BLaER1 treated with 17β-estradiol and CSF1 and Interleukin-3, amounts not matched to agents 10 nM and 100 nM (cell line): ENCODE data around the gene GALNT5.

Experiments
- H3K27ac ChIP-seq, 11 experiments: shearing (Covaris generic); formaldehyde crosslinking; 2 replicates each; pipeline ENCODE4 v1.8.1; 2022
- H3K27me3 ChIP-seq, 11 experiments: shearing (Covaris generic); formaldehyde crosslinking; 2 replicates each; pipeline ENCODE4 v1.8.1; 2022
- H3K36me3 ChIP-seq, 11 experiments: shearing (Covaris generic); formaldehyde crosslinking; 2 replicates each; pipeline ENCODE4 v1.8.1; 2022
- H3K4me1 ChIP-seq, 10 experiments: shearing (Covaris generic); formaldehyde crosslinking; 2 replicates each; pipeline ENCODE4 v1.8.1; 2022
- H3K4me2 ChIP-seq, 11 experiments: shearing (Covaris generic); formaldehyde crosslinking; 2 replicates each; pipeline ENCODE4 v1.8.1; 2022
- H3K4me3 ChIP-seq, 10 experiments: shearing (Covaris generic); formaldehyde crosslinking; 2 replicates each; pipeline ENCODE4 v1.8.1; 2022
- H3K9ac ChIP-seq, 11 experiments: shearing (Covaris generic); formaldehyde crosslinking; 2 replicates each; pipeline ENCODE4 v1.8.1; 2022
- H3K9me3 ChIP-seq, 11 experiments: shearing (Covaris generic); formaldehyde crosslinking; replicated peaks in 1 of 11; 2 replicates each; pipeline ENCODE4 v1.8.1; 2022
- H4K20me1 ChIP-seq, 11 experiments: shearing (Covaris generic); formaldehyde crosslinking; 2 replicates each; pipeline ENCODE4 v1.8.1; 2022
- Cebpa-rat ChIP-seq, 11 experiments: shearing (Covaris generic); IDR thresholded peaks; 2 replicates each; pipeline ENCODE4 v1.8.1; 2022

Gene GALNT5

DNA sequence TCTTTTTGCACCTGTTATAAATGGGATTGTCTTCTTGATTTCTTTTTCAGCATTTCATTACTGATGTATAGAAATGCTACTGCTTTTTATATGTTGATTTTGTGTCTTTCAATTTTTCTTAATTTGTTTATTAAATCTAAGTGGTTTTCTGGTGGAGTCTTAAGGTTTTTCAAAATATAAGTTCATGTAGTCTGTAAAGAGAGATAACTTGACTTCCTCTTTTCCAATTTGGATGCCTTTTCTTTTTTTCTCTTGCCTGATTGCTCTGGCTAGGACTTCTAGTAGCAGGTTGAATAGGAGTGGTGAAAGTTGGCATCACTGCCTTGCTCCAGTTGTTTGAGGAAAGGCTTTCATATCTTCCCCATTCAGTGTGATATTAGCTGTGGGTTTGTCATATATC lies 28.6 kb upstream of the GALNT5 start:
- Histone ChIP-seq H3K4me2 (no peak overlapping the region), H3K9me3 (no peaks in the 10 kb centered on the region), H3K4me3 (no peak overlapping the region), H3K4me1 (no peaks in the 10 kb centered on the region), H3K27ac (no peak overlapping the region), H4K20me1 (no peaks in the 10 kb centered on the region), H3K27me3 (no peaks in the 10 kb centered on the region), H3K9ac (no peak overlapping the region), H3K36me3 (no peaks in the 10 kb centered on the region)
- TF ChIP-seq Cebpa-rat (IDR thresholded peaks at IDR 0.05) = no peak

DNA sequence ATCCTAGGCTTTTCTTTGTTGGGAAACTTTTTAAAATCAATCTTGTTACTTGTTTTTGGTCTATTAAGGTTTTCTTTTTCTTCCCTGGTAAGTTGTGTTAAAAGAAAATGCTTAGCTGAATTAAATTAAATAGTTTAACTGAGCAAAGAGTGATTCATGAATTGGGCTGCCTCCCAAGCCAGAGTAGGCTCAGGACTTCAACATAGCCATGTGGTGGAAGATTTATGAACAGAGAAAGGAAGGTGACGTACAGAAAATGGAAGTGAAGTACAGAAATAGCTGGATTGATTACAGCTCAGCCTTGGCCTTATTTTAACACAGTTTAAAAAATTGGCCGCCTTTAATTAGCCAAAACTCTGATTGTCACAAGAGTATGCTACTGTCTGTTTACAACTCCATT lies 27.9 kb upstream of the GALNT5 start:
- Histone ChIP-seq H4K20me1 (no peaks in the 10 kb centered on the region), H3K27me3 (no peaks in the 10 kb centered on the region), H3K4me1 (no peaks in the 10 kb centered on the region), H3K4me3 (no peak overlapping the region), H3K27ac (no peak overlapping the region), H3K9me3 (no peaks in the 10 kb centered on the region), H3K4me2 (no peak overlapping the region), H3K36me3 (no peaks in the 10 kb centered on the region), H3K9ac (no peak overlapping the region)
- TF ChIP-seq Cebpa-rat (IDR thresholded peaks at IDR 0.05) = no peak

DNA sequence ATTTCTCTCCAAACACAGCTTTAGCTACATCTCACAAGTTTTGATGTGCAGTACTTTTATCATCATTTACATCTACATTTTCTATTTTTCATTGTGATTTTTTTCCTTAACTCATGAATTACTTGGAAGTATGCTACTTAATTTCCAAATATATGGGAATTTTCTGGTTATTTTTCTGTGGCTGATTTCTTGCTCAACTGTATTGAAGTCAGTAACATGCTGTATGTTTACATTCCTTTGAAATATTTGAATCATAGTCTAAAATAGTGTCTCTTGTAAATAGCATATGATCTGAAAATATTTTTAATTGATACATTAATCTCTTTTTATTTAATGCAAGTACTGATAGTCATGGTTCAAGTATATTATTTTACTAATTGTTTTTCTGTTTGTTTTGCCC lies 26.0 kb upstream of the GALNT5 start:
- no peak overlapping the region for H3K9ac ChIP-seq
- H3K9me3 ChIP-seq = no peaks in the 10 kb centered on the region
- H3K4me1 ChIP-seq = no peaks in the 10 kb centered on the region
- H3K27me3 ChIP-seq = no peaks in the 10 kb centered on the region
- H4K20me1 ChIP-seq = no peaks in the 10 kb centered on the region
- no peak for TF ChIP-seq Cebpa-rat (IDR thresholded peaks at IDR 0.05)
- no peak overlapping the region for H3K4me2 ChIP-seq
- H3K27ac ChIP-seq = no peak overlapping the region
- H3K36me3 ChIP-seq = no peaks in the 10 kb centered on the region
- no peak overlapping the region for H3K4me3 ChIP-seq

DNA sequence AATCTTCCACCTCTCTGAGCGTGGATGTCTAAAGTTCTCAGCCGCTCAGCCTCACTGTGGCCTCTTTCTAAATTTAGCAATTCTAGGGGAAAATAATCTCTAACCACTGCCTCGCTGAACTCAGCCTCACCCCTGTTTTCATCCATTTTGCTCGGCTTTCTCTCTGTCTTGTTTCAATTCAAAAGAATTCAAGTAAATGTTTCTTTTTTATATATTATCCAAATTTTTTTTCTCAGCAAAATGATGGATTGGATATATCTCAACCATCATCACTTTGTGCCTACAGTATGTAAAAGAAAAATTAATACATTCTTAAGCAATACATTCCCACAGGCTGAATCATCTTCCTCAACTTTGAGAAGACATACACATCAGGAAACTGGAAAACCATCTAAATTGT lies 24.0 kb upstream of the GALNT5 start:
- no peak overlapping the region for H3K4me2 ChIP-seq
- no peaks in the 10 kb centered on the region for H3K36me3 ChIP-seq
- H3K27ac ChIP-seq = no peak overlapping the region
- no peak overlapping the region for H3K9ac ChIP-seq
- no peak overlapping the region for H3K4me3 ChIP-seq
- no peaks in the 10 kb centered on the region for H3K27me3 ChIP-seq
- no peaks in the 10 kb centered on the region for H3K4me1 ChIP-seq
- no peaks in the 10 kb centered on the region for H4K20me1 ChIP-seq
- H3K9me3 ChIP-seq = no peaks in the 10 kb centered on the region
- TF ChIP-seq Cebpa-rat (IDR thresholded peaks at IDR 0.05) = no peak

GRCh38 chr2:157236404-157236803 lies 21.1 kb upstream of the GALNT5 start:
- Histone ChIP-seq H3K27me3 (no peaks in the 10 kb centered on the region), H3K9ac (no peak overlapping the region), H4K20me1 (no peaks in the 10 kb centered on the region), H3K27ac (no peak overlapping the region), H3K9me3 (no peaks in the 10 kb centered on the region), H3K4me1 (no peaks in the 10 kb centered on the region), H3K4me3 (no peak overlapping the region), H3K4me2 (no peak overlapping the region), H3K36me3 (no peaks in the 10 kb centered on the region)
- TF ChIP-seq Cebpa-rat (IDR thresholded peaks at IDR 0.05) = peak in 1 of 11 experiments; percentile 28; a peak in 1 of 22 replicates

DNA sequence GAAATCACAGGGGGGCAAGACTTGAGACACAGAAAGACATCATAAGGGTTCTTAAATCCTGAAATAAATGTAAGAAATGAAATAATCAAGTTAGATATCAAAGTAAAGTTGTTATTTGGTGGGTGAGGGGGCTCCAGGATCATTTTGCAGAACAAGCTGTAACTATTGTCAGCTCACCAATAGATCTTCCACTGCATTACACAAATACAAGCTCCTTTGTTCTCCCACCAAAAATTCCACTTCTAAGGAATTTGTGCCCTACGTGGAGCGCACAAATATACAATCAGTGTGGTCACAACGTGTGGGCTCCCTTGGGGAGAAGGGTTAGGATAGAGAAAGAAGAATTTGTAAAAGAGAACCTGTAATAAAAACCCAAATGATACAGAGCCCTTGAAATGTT lies 19.2 kb upstream of the GALNT5 start:
- no peaks in the 10 kb centered on the region for H3K4me1 ChIP-seq
- H3K27ac ChIP-seq = no peak overlapping the region
- H3K4me2 ChIP-seq = no peak overlapping the region
- H3K9ac ChIP-seq = no peak overlapping the region
- TF ChIP-seq Cebpa-rat (IDR thresholded peaks at IDR 0.05) = no peak
- no peaks in the 10 kb centered on the region for H3K27me3 ChIP-seq
- H3K9me3 ChIP-seq = no peaks in the 10 kb centered on the region
- no peaks in the 10 kb centered on the region for H4K20me1 ChIP-seq
- no peak overlapping the region for H3K4me3 ChIP-seq
- no peaks in the 10 kb centered on the region for H3K36me3 ChIP-seq

DNA sequence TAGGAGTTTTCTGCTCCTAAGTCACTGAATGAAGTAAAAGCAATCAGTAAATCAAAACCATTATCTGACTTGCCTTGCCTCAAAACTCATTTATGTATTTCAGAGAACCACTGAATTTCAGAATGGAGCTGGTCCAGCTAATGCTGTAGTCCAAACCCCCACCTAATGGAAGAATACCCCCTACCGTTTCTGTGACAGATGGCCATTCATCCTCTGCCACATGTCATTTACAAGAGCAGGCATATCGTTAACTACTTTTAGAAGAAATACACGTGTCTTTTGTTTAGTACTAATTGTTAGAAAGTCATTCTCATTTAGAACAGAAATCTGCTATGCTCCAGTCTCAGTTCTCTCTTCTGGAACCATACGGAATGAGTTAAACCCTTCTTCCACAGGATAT lies 12.8 kb upstream of the GALNT5 start:
- H3K27me3 ChIP-seq = no peaks in the 10 kb centered on the region
- no peak overlapping the region for H3K4me3 ChIP-seq
- no peak overlapping the region for H3K4me2 ChIP-seq
- H3K4me1 ChIP-seq = no peaks in the 10 kb centered on the region
- H3K9ac ChIP-seq = no peak overlapping the region
- H3K9me3 ChIP-seq = no peaks in the 10 kb centered on the region
- H3K36me3 ChIP-seq = no peaks in the 10 kb centered on the region
- TF ChIP-seq Cebpa-rat (IDR thresholded peaks at IDR 0.05) = no peak
- H4K20me1 ChIP-seq = no peaks in the 10 kb centered on the region
- no peak overlapping the region for H3K27ac ChIP-seq

DNA sequence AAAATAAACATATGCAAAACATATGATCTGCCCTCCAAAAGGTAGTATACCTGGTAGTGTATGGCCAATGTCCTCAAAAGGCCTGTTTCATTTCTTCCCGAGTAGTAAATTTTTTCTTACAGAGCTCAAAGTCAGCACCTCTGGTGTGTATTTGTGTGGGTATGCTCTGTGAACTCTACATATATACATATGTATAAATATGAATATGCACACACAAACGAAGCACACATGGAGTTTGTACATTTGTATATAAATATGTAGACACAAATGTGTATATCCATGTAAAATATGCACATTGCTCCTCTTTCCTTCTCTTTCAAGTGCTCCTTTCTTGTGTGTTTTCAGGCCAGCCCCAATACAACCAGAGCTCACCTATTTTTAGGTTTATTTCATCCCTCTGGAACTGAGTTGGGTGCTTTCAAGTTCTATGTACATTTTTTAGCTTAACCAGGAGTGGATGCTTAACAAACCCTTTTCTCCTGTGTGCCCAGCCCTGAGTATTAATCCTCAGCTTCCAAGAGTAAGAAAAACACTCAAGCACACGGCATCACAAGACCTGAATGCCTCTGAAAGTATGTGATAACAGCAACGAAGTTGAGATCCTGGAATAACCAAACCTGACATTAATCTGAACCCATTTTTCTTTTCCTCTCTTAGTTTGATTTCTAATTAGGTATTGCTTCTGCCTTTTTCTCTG lies 12.2 kb upstream of the GALNT5 start:
- Histone ChIP-seq H3K4me2 (no peak overlapping the region), H3K9me3 (no peaks in the 10 kb centered on the region), H3K9ac (no peak overlapping the region), H3K4me3 (no peak overlapping the region), H3K4me1 (no peaks in the 10 kb centered on the region), H4K20me1 (no peaks in the 10 kb centered on the region), H3K27ac (no peak overlapping the region), H3K27me3 (no peaks in the 10 kb centered on the region), H3K36me3 (no peaks in the 10 kb centered on the region)
- no peak for TF ChIP-seq Cebpa-rat (IDR thresholded peaks at IDR 0.05)

- Histone ChIP-seq H3K4me2 (no peak overlapping the region), H3K9me3 (no peaks in the 10 kb centered on the region), H3K27ac (no peak overlapping the region), H3K4me3 (no peak overlapping the region), H3K9ac (no peak overlapping the region), H3K4me1 (no peaks in the 10 kb centered on the region), H3K27me3 (no peaks in the 10 kb centered on the region), H4K20me1 (no peaks in the 10 kb centered on the region), H3K36me3 (no peaks in the 10 kb centered on the region)
- no peak for TF ChIP-seq Cebpa-rat (IDR thresholded peaks at IDR 0.05)
These were observed 11.4 kb upstream of the GALNT5 start for GRCh38 chr2:157245846-157246764.
